ENCODE results near the gene PARM1.

GRCh38 chr4:75034523-75034922 is 101.6 kb downstream of the PARM1 start:
- TF ChIP-seq EZH2phosphoT487 (IDR thresholded peaks at IDR 0.05; ENCODE audit: low read depth, severe bottlenecking, unreplicated experiment): no peak
- TF ChIP-seq, protein P1, sequence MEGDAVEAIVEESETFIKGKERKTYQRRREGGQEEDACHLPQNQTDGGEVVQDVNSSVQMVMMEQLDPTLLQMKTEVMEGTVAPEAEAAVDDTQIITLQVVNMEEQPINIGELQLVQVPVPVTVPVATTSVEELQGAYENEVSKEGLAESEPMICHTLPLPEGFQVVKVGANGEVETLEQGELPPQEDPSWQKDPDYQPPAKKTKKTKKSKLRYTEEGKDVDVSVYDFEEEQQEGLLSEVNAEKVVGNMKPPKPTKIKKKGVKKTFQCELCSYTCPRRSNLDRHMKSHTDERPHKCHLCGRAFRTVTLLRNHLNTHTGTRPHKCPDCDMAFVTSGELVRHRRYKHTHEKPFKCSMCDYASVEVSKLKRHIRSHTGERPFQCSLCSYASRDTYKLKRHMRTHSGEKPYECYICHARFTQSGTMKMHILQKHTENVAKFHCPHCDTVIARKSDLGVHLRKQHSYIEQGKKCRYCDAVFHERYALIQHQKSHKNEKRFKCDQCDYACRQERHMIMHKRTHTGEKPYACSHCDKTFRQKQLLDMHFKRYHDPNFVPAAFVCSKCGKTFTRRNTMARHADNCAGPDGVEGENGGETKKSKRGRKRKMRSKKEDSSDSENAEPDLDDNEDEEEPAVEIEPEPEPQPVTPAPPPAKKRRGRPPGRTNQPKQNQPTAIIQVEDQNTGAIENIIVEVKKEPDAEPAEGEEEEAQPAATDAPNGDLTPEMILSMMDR (IDR thresholded peaks at IDR 0.05; ENCODE audit: poor library complexity): no peak
- no peak for TF ChIP-seq EZH2 (IDR thresholded peaks at IDR 0.05; ENCODE audit: borderline replicate concordance)

All from hepatocyte (in vitro differentiated cells).